Calu3 (cell line): ENCODE measurements around the gene APOO. TPM values are rescaled to one million over a fixed set of nuclear protein-coding genes. Genes with fewer than 3 reads are reported as not detected.
"Not testable (repeated sequence)": the region's sequence is repeated elsewhere in the genome, so short reads cannot be mapped to it uniquely, and the experiment has no call there.

Experiments
- BruUV-seq: library from RNA; stranded (reverse); fragments of 400-500 nt; replicated peaks from 2 replicates; lab custom pipeline; 2021; lab: Mats Ljungman, UMichigan
- CTCF ChIA-PET: fragments of 300-600 bp; sonication (Branson Sonifier 250); formaldehyde crosslinking; loops from one replicate; lab custom pipeline; 2022; ENCODE audit warnings: antibody characterized with exemption; lab: Charles Lee
- DNase-seq: peaks from one replicate; pipeline ENCODE4 v3.0.0; 2022
- H3K27ac Mint-ChIP-seq: one replicate; pipeline ENCODE4 v1.8.0; 2022; ENCODE audit warnings: mixed read lengths; ENCODE audit not compliant: unreplicated experiment
- H3K27me3 Mint-ChIP-seq: one replicate; pipeline ENCODE4 v1.8.0; 2022; ENCODE audit warnings: mixed read lengths; ENCODE audit not compliant: unreplicated experiment
- H3K36me3 Mint-ChIP-seq: one replicate; pipeline ENCODE4 v1.8.0; 2022; ENCODE audit warnings: mild to moderate bottlenecking, moderate library complexity, mixed read lengths; ENCODE audit not compliant: insufficient read depth, unreplicated experiment
- H3K4me1 Mint-ChIP-seq: one replicate; pipeline ENCODE4 v1.8.0; 2022; ENCODE audit warnings: mild to moderate bottlenecking, low read depth, mixed read lengths; ENCODE audit not compliant: unreplicated experiment
- H3K4me3 Mint-ChIP-seq: one replicate; pipeline ENCODE4 v1.8.0; 2022; ENCODE audit warnings: mild to moderate bottlenecking, low read depth, moderate library complexity, mixed read lengths; ENCODE audit not compliant: unreplicated experiment
- H3K9me3 Mint-ChIP-seq: one replicate; pipeline ENCODE4 v1.8.0; 2022; ENCODE audit warnings: low read depth, mixed read lengths; ENCODE audit not compliant: unreplicated experiment
- CTCF ChIP-seq: fragments of 200-600 bp; IDR thresholded peaks from one replicate; pipeline ENCODE4 v1.8.0; 2022; ENCODE audit warnings: antibody characterized with exemption; ENCODE audit not compliant: unreplicated experiment
- intact Hi-C: fragments of 100-400 bp; cut with micrococcal nuclease; formaldehyde crosslinking; loops from one replicate; pipeline ENCODE4 v1.10.0; 2022; ENCODE audit not compliant: unreplicated experiment
- total RNA-seq: library from RNA; stranded (reverse); gene quantifications from 2 replicates; pipeline ENCODE4 v1.2.3, GENCODE V29; 2022

Gene APOO
- total RNA-seq, 1 experiment from 2014 or later: 46.8 TPM

- BruUV-seq: no TSS peak
- intact Hi-C loops: no loop called here
- Mint-ChIP-seq H3K27ac (no peak overlapping the region), H3K4me1 (no peaks in the 10 kb centered on the region), H3K36me3 (peaks cover 5% of the 10 kb centered on the region), H3K27me3 (no peaks in the 10 kb centered on the region), H3K9me3 (no peaks in the 10 kb centered on the region), H3K4me3 (no peak overlapping the region)
- no peak for TF ChIP-seq CTCF
- CTCF ChIA-PET: interaction anchor here (0.6 kb wide), 1 partner anchor 56 kb away, joined by 6 read pairs; no protein-coding TSS in a partner anchor
- no peak for DNase-seq
These were observed 35.7 kb downstream of the APOO start for GRCh38 chrX:23871905-23872546.

GRCh38 chrX:23870041-23870440, 37.7 kb downstream of the APOO start:
- H3K36me3 Mint-ChIP-seq: peaks cover 5% of the 10 kb centered on the region
- intact Hi-C loops: no loop called here
- H3K9me3 Mint-ChIP-seq: no peaks in the 10 kb centered on the region
- no peaks in the 10 kb centered on the region for H3K27me3 Mint-ChIP-seq
- no peak for DNase-seq
- no peak for TF ChIP-seq CTCF
- H3K27ac Mint-ChIP-seq: no peak overlapping the region
- no TSS peak for BruUV-seq
- CTCF ChIA-PET: interaction anchor here (0.6 kb wide), 1 partner anchor 41 kb away, joined by 3 read pairs; no protein-coding TSS in a partner anchor
- H3K4me1 Mint-ChIP-seq: no peaks in the 10 kb centered on the region
- no peak overlapping the region for H3K4me3 Mint-ChIP-seq

GRCh38 chrX:23864742-23865326, 42.9 kb downstream of the APOO start:
- DNase-seq: no peak
- H3K27me3 Mint-ChIP-seq: no peaks in the 10 kb centered on the region
- no peak overlapping the region for H3K27ac Mint-ChIP-seq
- intact Hi-C loops: no loop called here
- H3K9me3 Mint-ChIP-seq: peaks cover 3% of the 10 kb centered on the region
- no peaks in the 10 kb centered on the region for H3K4me1 Mint-ChIP-seq
- no peaks in the 10 kb centered on the region for H3K36me3 Mint-ChIP-seq
- no peak overlapping the region for H3K4me3 Mint-ChIP-seq
- CTCF ChIA-PET: no interaction called here
- BruUV-seq: no TSS peak
- TF ChIP-seq CTCF: no peak

GRCh38 chrX:23861952-23862351, 45.8 kb downstream of the APOO start:
- intact Hi-C loops, H3K27ac Mint-ChIP-seq, H3K4me3 Mint-ChIP-seq, DNase-seq, CTCF ChIA-PET, BruUV-seq, H3K27me3 Mint-ChIP-seq, H3K4me1 Mint-ChIP-seq, H3K36me3 Mint-ChIP-seq, H3K9me3 Mint-ChIP-seq: not testable (repeated sequence)
